ENCODE data around the gene KRTAP4-11.
A peak's percentile ranks its signal among the peaks of the same experiment; 100 is the strongest.
"Not testable (repeated sequence)": the region's sequence is repeated elsewhere in the genome, so short reads cannot be mapped to it uniquely, and the experiment has no call there.

KRTAP4-11 gene

GRCh38 chr17:41117846-41118386 lies at the start of gene KRTAP4-11:
TSS of gene KRTAP4-11 (minus strand) at chr17:41118373. CDS start at chr17:41118315, 58 bp downstream.
- H3K27ac Mint-ChIP-seq: peak within 1 kb of the TSS; percentile 14
- H3K36me3 Mint-ChIP-seq (ENCODE audit: low read depth): not testable (repeated sequence)

GRCh38 chr17:41167561-41167960 lies 49.4 kb upstream of the KRTAP4-11 start:
- TF ChIP-seq CTCF (IDR thresholded peaks at IDR 0.05): no peak
- Mint-ChIP-seq H3K4me3 (no peak overlapping the region), H3K27ac (no peak overlapping the region), H3K9me3 (no peaks in the 10 kb centered on the region), H3K36me3 (ENCODE audit: low read depth) (no peaks in the 10 kb centered on the region), H3K4me1 (no peaks in the 10 kb centered on the region), H3K27me3 (ENCODE audit: low read depth, poor library complexity) (peaks cover 3% of the 10 kb centered on the region)
- no peak for DNase-seq

More at GRCh38 chr17:41117846-41118386, at the start of gene KRTAP4-11:
- H3K4me1 Mint-ChIP-seq; H3K27me3 Mint-ChIP-seq (ENCODE audit: low read depth, poor library complexity); H3K4me3 Mint-ChIP-seq; H3K9me3 Mint-ChIP-seq; DNase-seq: not testable (repeated sequence)

DNA sequence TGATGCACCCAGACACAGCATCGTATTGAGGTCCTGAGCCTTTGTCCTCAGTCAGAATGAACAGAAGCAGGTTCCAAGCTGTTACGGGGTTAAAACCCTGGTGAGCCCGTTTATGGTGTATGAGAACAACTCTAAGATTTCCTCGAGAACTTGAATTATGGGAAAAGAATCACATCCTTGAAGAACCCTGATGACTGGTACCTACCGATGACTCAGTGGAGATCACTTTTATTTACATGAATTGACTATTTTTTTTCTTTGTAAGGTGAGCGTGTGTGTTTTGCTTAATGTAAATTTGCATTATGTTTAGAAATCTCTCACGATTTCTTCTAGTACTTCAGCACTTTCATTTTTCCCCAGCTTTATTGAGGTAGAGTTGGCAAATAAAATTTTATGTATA lies 45.7 kb upstream of the KRTAP4-11 start:
- Mint-ChIP-seq H3K27ac (no peak overlapping the region), H3K27me3 (ENCODE audit: low read depth, poor library complexity) (peaks cover 3% of the 10 kb centered on the region), H3K9me3 (no peaks in the 10 kb centered on the region), H3K4me3 (no peak overlapping the region), H3K36me3 (ENCODE audit: low read depth) (no peaks in the 10 kb centered on the region), H3K4me1 (no peaks in the 10 kb centered on the region)
- no peak for DNase-seq
- TF ChIP-seq CTCF (IDR thresholded peaks at IDR 0.05): no peak

DNA sequence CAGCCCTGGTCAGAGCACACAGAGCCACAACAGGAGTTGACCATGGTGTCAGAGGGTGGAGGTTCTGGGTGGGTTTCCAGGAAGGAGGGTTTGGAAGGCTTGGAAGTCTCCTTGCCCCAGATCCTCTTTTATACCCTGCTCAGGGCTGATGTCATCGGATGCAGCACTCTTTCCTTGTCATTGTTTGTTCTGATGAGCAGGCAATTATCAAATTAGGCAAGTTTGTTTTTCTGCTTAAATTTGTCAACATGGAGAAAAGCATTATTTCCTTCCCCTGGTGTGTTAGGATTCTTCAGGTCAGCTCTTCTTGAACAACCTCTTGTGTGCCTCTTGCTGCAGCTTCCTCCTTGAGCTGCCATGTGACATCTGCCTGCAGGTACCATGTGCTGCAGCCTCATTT lies 42.5 kb upstream of the KRTAP4-11 start, which contains the start of gene KRTAP4-4:
KRTAP4-4 (minus strand) TSS at position 101 of the 400 bp plus-strand sequence; CDS start at position 44, 57 bp downstream.
- peaks cover 8% of the 10 kb centered on the region for H3K27me3 Mint-ChIP-seq (ENCODE audit: low read depth, poor library complexity)
- no peaks in the 10 kb centered on the region for H3K36me3 Mint-ChIP-seq (ENCODE audit: low read depth)
- no peak for DNase-seq
- no peak within 1 kb of the TSS for H3K4me3 Mint-ChIP-seq
- no peaks in the 10 kb centered on the region for H3K9me3 Mint-ChIP-seq
- no peak for TF ChIP-seq CTCF (IDR thresholded peaks at IDR 0.05)
- no peaks in the 10 kb centered on the region for H3K4me1 Mint-ChIP-seq
- H3K27ac Mint-ChIP-seq: no peak within 1 kb of the TSS

DNA sequence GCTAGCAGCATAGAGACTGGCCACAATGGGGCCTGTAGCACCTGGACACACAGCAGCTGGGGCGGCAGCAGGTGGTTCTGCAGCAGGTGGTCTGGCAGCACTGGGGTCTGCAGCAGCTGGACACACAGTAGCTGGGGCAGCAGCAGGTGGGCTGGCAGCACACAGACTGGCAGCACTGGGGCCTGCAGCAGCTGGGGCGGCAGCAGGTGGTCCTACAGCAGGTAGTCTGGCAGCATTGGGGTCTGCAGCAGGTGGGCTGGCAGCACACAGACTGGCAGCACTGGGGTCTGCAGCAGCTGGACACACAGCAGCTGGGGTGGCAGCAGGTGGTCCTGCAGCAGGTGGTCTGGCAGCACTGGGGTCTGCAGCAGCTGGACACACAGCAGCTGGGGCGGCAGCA lies 42.0 kb upstream of the KRTAP4-11 start:
- not testable (repeated sequence) for H3K27ac Mint-ChIP-seq; H3K36me3 Mint-ChIP-seq (ENCODE audit: low read depth); H3K4me1 Mint-ChIP-seq; DNase-seq; H3K27me3 Mint-ChIP-seq (ENCODE audit: low read depth, poor library complexity); H3K4me3 Mint-ChIP-seq; H3K9me3 Mint-ChIP-seq

GRCh38 chr17:41153856-41154255 lies 35.7 kb upstream of the KRTAP4-11 start:
- Mint-ChIP-seq H3K4me1 (no peaks in the 10 kb centered on the region), H3K4me3 (no peak overlapping the region), H3K27me3 (ENCODE audit: low read depth, poor library complexity) (peaks cover 12% of the 10 kb centered on the region), H3K27ac (no peak overlapping the region), H3K9me3 (no peaks in the 10 kb centered on the region), H3K36me3 (ENCODE audit: low read depth) (no peaks in the 10 kb centered on the region)
- no peak for DNase-seq
- no peak for TF ChIP-seq CTCF (IDR thresholded peaks at IDR 0.05)

GRCh38 chr17:41151525-41151924 lies 33.4 kb upstream of the KRTAP4-11 start:
- H3K4me1 Mint-ChIP-seq: no peaks in the 10 kb centered on the region
- no peak for DNase-seq
- TF ChIP-seq CTCF (IDR thresholded peaks at IDR 0.05): no peak
- no peaks in the 10 kb centered on the region for H3K9me3 Mint-ChIP-seq
- no peaks in the 10 kb centered on the region for H3K36me3 Mint-ChIP-seq (ENCODE audit: low read depth)
- no peak overlapping the region for H3K4me3 Mint-ChIP-seq
- peaks cover 7% of the 10 kb centered on the region for H3K27me3 Mint-ChIP-seq (ENCODE audit: low read depth, poor library complexity)
- no peak overlapping the region for H3K27ac Mint-ChIP-seq

Data from nephron progenitor cell (in vitro differentiated cells).